GM21526 (cell line): Measurements from ENCODE around the gene FECH.
"Not testable (repeated sequence)": the region's sequence is repeated elsewhere in the genome, so short reads cannot be mapped to it uniquely, and the experiment has no call there.

ENCODE experiments used
- ATAC-seq: cut with Tn5 transposase; IDR thresholded peaks from one replicate; pipeline ENCODE4 v1.9.1; 2021; ENCODE audit warnings: moderate library complexity; ENCODE audit not compliant: unreplicated experiment, low FRiP score

The FECH gene

DNA sequence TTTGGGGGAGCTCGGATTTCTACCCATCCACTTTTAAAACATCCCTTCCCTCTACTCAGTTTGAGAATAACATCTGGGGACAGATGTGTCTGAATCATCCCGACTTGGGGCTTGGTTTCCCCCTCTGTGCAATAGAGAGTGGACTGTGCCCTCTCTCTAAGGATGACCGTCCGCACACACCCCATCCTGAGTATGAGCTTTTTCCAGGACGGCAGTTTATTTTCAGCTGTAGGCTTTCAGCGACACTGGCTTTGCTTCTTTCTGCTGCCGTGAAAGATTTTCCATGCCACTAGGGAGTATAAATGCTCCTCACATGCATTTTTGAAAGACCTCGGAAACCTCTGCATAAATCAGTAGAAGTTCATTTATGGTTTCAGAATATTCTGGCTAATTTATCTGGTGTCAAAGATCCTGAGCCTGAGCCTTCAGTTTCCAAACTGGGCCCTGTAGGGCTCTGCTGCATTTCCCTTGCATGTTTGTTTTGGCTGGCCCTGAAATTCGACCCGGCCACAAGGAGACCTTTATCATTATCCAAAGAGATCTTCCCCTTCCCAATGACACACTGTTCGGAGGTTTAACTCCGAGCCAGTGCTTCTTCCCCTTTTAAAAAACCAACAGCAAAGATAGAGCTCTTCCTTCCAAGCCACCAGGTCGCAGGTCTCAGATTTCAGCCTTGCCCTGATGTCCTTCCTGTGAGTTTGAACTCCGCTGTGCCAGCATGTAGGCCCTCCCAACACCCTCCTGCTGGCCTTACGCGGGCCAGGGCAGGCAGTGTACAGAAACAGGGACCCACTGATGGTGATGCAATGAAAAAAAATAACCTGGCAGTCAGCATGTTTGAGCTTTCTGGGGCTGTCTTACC, 53.3 kb downstream of the FECH start:
- ATAC-seq, result no peak

DNA sequence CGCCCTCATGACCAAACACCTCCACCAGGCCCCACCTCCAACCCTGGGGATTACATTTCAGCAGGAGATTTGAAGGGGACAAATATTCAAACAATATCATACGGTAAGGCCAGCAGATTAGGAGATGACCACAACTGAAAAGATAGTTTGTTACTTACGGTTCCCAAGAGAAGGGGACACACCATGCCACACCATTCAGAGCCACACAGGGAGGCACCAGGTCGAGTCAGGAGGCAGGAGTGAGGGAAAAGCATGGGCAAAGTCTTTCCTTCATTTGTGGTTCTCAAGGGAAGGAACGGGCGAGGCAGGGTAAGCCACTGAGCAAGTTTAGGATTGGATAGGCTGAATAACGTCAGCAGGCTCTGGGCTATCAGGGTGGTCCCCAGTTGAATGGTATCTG, 57.4 kb downstream of the FECH start:
- no peak for ATAC-seq

DNA sequence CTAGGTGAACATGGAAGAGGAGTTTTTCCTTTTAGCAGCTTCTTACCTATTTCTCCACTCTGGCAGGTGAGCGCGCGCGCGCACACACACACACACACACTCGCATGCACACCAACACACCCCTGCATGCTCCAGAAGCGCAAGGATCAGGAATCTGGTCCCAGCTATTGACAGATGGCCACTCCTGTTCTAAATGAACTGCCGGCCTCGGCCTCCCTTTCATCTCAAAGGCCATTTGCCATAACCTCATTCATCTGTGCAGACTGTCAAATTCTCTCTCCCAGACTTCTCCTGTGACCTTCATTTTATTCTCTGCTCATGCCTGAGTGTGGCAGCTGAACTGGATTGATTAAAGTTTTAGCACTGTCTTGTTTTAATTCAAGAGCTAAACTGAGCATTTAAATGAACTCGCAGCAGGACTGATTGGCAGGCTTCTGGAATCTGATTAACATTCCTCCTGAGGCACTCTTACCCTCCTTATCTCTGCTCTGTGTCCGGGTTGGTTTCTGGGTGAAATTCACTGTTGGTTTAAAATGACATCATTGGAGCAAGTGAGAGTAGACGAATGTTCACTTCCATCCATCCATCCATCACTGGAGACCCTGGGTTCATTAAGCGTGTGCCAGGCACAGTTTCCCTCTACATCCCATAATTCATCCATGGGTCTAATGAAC, 58.8 kb downstream of the FECH start:
- no peak for ATAC-seq

GRCh38 chr18:57523171-57523956, 63.1 kb downstream of the FECH start:
- no peak for ATAC-seq

DNA sequence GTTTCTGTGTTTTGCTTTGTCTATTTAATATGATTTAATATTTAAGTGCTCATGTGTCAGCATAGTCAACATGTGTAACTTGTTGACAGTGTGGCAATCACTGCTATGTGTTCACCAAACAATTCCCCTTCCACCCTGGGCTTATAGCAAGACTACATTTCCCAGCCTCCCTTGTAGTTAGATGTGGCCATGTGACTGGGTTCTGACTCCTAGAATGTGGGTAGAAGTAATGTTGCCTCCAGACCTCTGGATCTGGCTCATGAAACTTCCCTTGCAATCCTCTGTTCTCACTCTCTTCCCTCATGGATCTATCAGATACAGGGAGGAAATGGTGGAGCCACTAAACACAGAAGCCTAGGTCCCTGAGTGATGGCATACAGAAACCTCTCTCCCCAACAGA, 64.2 kb downstream of the FECH start:
- not testable (repeated sequence) for ATAC-seq

DNA sequence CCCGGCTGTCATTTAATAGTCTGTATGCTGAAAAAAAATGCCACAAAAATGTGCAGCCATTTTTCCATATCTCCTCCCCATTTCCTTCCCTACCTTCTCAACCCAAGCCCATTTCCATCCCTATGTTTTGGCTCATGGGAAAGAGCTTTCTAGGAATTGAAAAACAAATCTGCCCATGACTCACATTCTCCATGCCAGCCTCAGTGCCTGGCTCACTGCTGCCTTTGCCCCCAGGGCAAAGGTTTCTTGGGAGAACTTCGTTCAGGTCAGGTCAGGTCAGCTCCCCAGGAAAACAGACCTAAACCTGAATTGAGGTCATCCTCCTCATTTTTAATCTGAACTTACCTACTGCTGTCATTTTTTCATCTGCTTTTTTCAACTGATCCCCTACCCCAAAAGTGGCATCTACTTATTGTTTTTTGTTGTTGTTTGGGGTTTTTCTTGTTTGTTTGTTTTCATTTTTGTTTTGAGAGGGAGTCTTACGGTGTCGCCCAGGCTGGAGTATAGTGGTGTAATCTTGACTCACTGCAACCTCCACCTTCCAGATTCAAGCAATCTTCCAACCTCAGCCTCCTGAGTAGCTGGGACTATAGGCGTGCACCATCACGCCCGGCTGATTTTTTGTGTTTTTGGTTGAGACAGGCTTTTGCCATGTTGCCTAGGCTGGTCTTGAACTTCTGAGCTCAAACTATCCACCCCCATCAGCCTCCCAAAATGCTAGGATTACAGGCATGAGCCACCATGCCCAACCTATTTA, 66.7 kb downstream of the FECH start:
- no peak for ATAC-seq

GRCh38 chr18:57518533-57518932, 68.0 kb downstream of the FECH start:
- ATAC-seq, result no peak

DNA sequence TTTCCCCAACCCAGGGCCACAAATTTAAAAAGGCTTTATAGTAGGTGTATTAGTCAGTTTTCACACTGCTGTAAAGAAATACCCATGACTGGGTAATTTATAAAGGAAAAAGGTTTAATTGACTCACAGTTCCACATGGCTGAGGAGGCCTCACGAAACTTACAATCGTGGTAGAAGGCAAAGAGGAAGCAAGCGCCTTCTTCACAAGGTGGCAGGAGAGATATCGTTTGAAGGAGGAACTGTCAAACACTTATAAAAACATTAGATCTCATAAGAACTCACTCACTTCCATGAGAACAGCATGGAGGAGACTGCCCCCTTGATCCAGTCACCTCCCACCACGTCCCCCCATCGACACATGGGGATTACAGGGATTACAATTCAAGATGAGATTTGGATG, 70.4 kb downstream of the FECH start:
- ATAC-seq, result no peak

DNA sequence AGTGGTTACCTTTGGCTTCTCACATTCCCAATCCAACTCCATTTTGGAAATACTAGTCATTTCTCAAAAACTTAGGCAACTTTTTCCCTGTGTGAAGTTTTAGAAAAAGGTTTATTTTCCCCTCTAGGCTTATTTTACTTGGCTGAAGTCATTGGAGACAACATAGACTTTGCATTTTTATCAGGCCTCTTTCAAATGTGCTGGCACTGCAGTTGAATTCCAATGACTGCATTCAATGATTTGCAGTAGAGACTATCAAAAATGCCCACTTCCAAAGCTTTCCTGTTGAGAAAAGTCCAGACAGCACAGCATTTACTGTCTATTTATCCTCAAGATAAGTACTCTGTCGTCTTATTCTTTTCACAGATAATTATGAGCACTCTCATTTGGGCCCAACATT, 81.3 kb downstream of the FECH start:
- ATAC-seq, result no peak

DNA sequence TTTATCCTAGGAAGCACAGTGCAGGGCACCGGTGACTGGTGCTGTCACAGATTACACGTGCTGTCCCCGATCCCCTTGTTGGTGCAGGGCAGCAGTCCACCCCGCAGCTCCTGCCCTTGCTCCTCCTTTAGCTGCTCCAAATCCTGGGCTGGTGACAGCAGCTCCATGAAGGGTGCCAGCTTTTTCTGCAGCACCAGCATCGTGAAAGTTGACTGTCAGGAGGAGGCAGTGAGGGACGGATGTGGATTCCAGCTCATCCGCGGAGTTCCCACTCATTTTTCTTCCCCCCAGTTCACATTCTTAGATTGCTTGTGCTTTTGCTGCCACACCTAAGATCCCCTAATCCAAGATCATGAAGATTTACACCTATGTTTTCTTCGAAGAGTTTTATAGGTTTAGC, 83.9 kb downstream of the FECH start:
- no peak for ATAC-seq

DNA sequence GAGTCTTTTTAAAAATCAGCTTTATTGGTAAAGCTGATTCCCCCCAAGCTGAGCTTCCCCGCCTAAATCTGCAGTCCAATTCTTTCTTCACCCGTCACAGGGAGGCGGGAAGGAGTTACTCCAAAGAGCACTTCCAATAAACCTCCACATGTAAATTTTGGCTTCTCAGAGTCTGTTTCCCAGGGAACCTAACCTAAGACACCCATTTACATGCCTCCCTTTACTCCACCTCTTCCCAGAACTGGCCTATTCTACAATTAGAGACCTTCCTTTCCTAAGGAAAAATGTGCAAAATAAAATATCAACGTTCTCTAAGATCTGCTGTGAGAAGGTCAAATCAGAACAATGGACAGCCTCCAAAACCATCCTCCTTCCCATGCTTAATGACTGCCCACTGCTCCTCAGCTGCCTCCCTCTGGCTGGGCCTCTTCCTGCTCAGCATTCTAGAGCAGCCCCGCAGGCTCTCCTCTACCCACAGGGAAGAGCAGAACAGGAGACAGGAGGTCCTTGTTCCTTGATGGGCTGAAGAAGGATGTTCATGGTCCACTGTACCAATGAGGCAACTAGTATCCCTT, 87.7 kb downstream of the FECH start:
- no peak for ATAC-seq
